ENCODE results near the gene BICRA.

Gene BICRA

GRCh38 chr19:47603706-47604565 is 5.0 kb upstream of the BICRA start:
- DNase-seq (ENCODE audit: low read depth) = no peak
- H3K4me3 ChIP-seq (replicated peaks; ENCODE audit: low read depth, low read length) = no peak overlapping the region
- TF ChIP-seq CTCF (IDR thresholded peaks at IDR 0.05; ENCODE audit: low read length, missing control alignments) = no peak

GRCh38 chr19:47607564-47608073 is 1.3 kb upstream of the BICRA start:
- no peak for DNase-seq (ENCODE audit: low read depth)
- TF ChIP-seq CTCF (IDR thresholded peaks at IDR 0.05; ENCODE audit: low read length, missing control alignments) = no peak
- peak overlapping the region; percentile 88 for H3K4me3 ChIP-seq (replicated peaks; ENCODE audit: low read depth, low read length)

- DNase-seq (ENCODE audit: low read depth) = peak; percentile 93
- H3K4me3 ChIP-seq (replicated peaks; ENCODE audit: low read depth, low read length) = peak overlapping the region; percentile 88
- TF ChIP-seq CTCF (IDR thresholded peaks at IDR 0.05; ENCODE audit: low read length, missing control alignments) = peak; percentile 17
Measured at GRCh38 chr19:47608074-47608918, 638 bp upstream of the BICRA start.

- DNase-seq (ENCODE audit: low read depth) = peak; percentile 47
- peak overlapping the region; percentile 88 for H3K4me3 ChIP-seq (replicated peaks; ENCODE audit: low read depth, low read length)
- TF ChIP-seq CTCF (IDR thresholded peaks at IDR 0.05; ENCODE audit: low read length, missing control alignments) = no peak
Measured at GRCh38 chr19:47609906-47610894, 1.3 kb downstream of the BICRA start.

- no peak for DNase-seq (ENCODE audit: low read depth)
- peak overlapping the region; percentile 88 for H3K4me3 ChIP-seq (replicated peaks; ENCODE audit: low read depth, low read length)
- TF ChIP-seq CTCF (IDR thresholded peaks at IDR 0.05; ENCODE audit: low read length, missing control alignments) = no peak
Measured at GRCh38 chr19:47610902-47611301, 2.0 kb downstream of the BICRA start.
